SH-SY5Y (cell line): ENCODE measurements around the gene MORC3.

Experiments used
- GATA2 ChIP-seq: IDR thresholded peaks from 2 replicates; pipeline ENCODE4 v1.6.1; 2011; ENCODE audit warnings: mild to moderate bottlenecking, low read depth, low read length
- GATA3 ChIP-seq: IDR thresholded peaks from 2 replicates; pipeline ENCODE4 v1.6.1; 2011; ENCODE audit warnings: low read depth, mild to moderate bottlenecking, low read length, moderate library complexity

DNA sequence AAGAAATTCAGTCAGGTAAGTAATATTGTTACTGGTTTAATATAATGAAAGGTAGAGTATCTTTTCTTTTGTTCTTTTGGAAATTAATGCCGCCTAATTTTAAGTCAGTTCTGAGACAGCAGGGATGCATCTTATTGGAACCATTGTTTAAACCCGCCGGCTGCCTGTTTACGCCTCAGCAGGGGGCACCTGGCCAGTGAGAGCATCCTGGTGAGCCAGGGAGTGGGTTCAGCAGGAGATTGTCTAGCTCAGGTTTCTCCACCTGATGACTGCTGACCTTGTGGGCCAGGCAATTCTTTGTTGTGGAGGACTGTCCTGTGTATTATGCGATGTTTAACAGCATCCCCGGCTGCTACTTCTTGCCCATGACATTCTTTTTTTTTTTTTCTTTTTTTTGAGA is 95.4 kb downstream of the MORC3 start:
- no peak for TF ChIP-seq GATA3
- TF ChIP-seq GATA2 = no peak
